ENCODE results near the gene CCDC184.
"Not testable (repeated sequence)": the region's sequence is repeated elsewhere in the genome, so short reads cannot be mapped to it uniquely, and the experiment has no call there.

The CCDC184 gene

GRCh38 chr12:48199774-48200221, 16.4 kb downstream of the CCDC184 start:
- TF ChIP-seq CTCF (IDR thresholded peaks at IDR 0.05; ENCODE audit: insufficient read depth, low read length, poor library complexity, severe bottlenecking) = no peak
- H3K36me3 ChIP-seq (ENCODE audit: control insufficient read depth, insufficient read depth, low read length) = peaks cover 1% of the 10 kb centered on the region; the same call in 1 of the 2 replicates
- no peak for DNase-seq (ENCODE audit: extremely low read depth, insufficient read length)
- no peak overlapping the region for H3K4me3 ChIP-seq (replicated peaks; ENCODE audit: low read depth, low read length)
- H3K27me3 ChIP-seq (replicated peaks; ENCODE audit: control insufficient read depth, insufficient read depth, low read length) = no peaks in the 10 kb centered on the region

DNA sequence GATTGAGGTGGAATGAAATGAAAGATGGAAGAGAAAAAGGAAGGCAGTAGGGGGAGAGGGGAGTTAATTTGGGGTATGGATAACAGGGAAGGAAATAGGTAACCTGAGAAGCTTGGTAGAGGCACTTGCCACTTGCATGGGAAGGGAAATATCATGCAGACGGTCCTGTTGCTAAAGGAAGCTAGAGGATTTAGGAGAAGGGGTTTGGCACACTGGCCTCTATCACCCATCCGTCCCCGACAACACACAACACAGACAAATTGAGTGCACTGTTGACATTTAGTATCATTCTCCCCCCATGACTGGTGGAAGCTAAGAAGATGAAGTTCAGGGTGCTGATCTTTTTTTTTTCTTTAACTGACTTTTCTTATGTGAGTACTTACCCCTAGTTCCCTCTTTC, 17.6 kb downstream of the CCDC184 start:
- no peak for DNase-seq (ENCODE audit: extremely low read depth, insufficient read length)
- no peak for TF ChIP-seq CTCF (IDR thresholded peaks at IDR 0.05; ENCODE audit: insufficient read depth, low read length, poor library complexity, severe bottlenecking)
- H3K4me3 ChIP-seq (replicated peaks; ENCODE audit: low read depth, low read length) = no peak overlapping the region
- H3K27me3 ChIP-seq (replicated peaks; ENCODE audit: control insufficient read depth, insufficient read depth, low read length) = no peaks in the 10 kb centered on the region
- peaks cover 1% of the 10 kb centered on the region; the same call in 1 of the 2 replicates for H3K36me3 ChIP-seq (ENCODE audit: control insufficient read depth, insufficient read depth, low read length)

GRCh38 chr12:48201516-48201915, 18.1 kb downstream of the CCDC184 start:
- TF ChIP-seq CTCF (IDR thresholded peaks at IDR 0.05; ENCODE audit: insufficient read depth, low read length, poor library complexity, severe bottlenecking) = no peak
- DNase-seq (ENCODE audit: extremely low read depth, insufficient read length) = no peak
- Histone ChIP-seq H3K36me3 (ENCODE audit: control insufficient read depth, insufficient read depth, low read length) (peaks cover 1% of the 10 kb centered on the region; the same call in 1 of the 2 replicates), H3K4me3 (replicated peaks; ENCODE audit: low read depth, low read length) (no peak overlapping the region), H3K27me3 (replicated peaks; ENCODE audit: control insufficient read depth, insufficient read depth, low read length) (no peaks in the 10 kb centered on the region)

DNA sequence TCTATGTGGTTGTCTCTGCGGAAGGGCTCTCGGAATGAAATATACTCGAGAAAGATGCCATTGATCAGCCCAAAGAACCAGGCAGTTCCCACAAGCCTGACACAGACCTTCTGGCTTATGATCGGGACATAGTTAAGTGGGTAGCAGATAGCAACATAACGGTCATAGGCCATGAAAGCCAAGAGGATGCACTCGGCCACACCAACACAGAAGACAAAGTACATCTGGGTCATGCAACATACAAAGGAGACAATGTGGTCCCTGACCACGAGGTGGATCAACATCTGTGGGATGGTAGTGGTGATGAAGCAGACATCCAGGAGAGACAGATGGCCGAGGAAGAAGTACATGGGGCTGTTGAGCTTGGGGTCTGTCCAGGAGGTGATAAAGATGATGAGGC, 19.3 kb downstream of the CCDC184 start:
- Histone ChIP-seq H3K4me3 (replicated peaks; ENCODE audit: low read depth, low read length) (no peak overlapping the region), H3K27me3 (replicated peaks; ENCODE audit: control insufficient read depth, insufficient read depth, low read length) (no peaks in the 10 kb centered on the region), H3K36me3 (ENCODE audit: control insufficient read depth, insufficient read depth, low read length) (peaks cover 1% of the 10 kb centered on the region; the same call in 1 of the 2 replicates)
- no peak for TF ChIP-seq CTCF (IDR thresholded peaks at IDR 0.05; ENCODE audit: insufficient read depth, low read length, poor library complexity, severe bottlenecking)
- DNase-seq (ENCODE audit: extremely low read depth, insufficient read length) = no peak

DNA sequence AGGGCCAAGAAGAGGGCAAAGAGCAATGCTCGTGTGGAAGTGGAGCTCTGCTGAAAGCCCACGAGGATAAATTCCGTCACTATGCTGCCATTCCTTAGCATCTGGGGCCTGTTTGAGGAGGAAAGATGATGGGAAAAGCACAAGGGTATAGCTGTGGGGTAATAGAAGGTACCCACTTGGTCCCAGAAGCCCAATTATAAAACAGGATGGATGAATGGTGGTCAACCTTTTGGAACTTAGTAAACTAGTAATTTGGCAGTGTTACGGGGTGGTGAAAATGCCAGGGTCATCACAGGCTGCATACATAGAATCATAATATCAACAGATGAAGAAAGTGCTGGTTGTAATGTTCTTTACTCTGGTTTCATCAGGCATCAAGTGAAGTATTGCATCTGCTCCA, 19.7 kb downstream of the CCDC184 start, which contains the start of gene OR10AD1:
TSS of gene OR10AD1 (minus strand) at position 101 of the 400 bp plus-strand sequence. CDS start at position 101, 0 bp downstream.
- DNase-seq (ENCODE audit: extremely low read depth, insufficient read length) = no peak
- H3K27me3 ChIP-seq (replicated peaks; ENCODE audit: control insufficient read depth, insufficient read depth, low read length) = no peaks in the 10 kb centered on the region
- no peak for TF ChIP-seq CTCF (IDR thresholded peaks at IDR 0.05; ENCODE audit: insufficient read depth, low read length, poor library complexity, severe bottlenecking)
- H3K36me3 ChIP-seq (ENCODE audit: control insufficient read depth, insufficient read depth, low read length) = peaks cover 1% of the 10 kb centered on the region; the same call in 1 of the 2 replicates
- H3K4me3 ChIP-seq (replicated peaks; ENCODE audit: low read depth, low read length) = no peak within 1 kb of the TSS

- DNase-seq (ENCODE audit: extremely low read depth, insufficient read length); H3K36me3 ChIP-seq (ENCODE audit: control insufficient read depth, insufficient read depth, low read length); H3K27me3 ChIP-seq (replicated peaks; ENCODE audit: control insufficient read depth, insufficient read depth, low read length): not testable (repeated sequence)
Observed at GRCh38 chr12:48209495-48209894, 26.1 kb downstream of the CCDC184 start.

More at GRCh38 chr12:48209495-48209894, 26.1 kb downstream of the CCDC184 start:
- not testable (repeated sequence) for H3K4me3 ChIP-seq (replicated peaks; ENCODE audit: low read depth, low read length)
